GM23338 (cell line): ENCODE results near the gene AP5S1. TPM values are rescaled to one million over a fixed set of nuclear protein-coding genes. Genes with fewer than 3 reads are reported as not detected.

Experiments
- ATAC-seq: fragments of 200-7000 bp; cut with Tn5 transposase; 3 replicates; pipeline ENCODE4 v1.9.1; 2020
- DNase-seq: peaks from one replicate; pipeline ENCODE4 v3.0.0-alpha.2; 2015; ENCODE audit warnings: low spot score
- H2AFZ ChIP-seq: fragments of 200-600 bp; sonication (generic); 2 replicates; pipeline ENCODE4 v1.8.0; 2016; ENCODE audit warnings: antibody characterized with exemption, mild to moderate bottlenecking, moderate library complexity
- H3F3A ChIP-seq: fragments of 200-600 bp; sonication (generic); replicated peaks from 2 replicates; pipeline ENCODE4 v1.8.0; 2017; ENCODE audit warnings: antibody characterized with exemption, mixed run types, low read depth
- H3K27ac ChIP-seq: fragments of 200-600 bp; sonication (generic); 2 replicates; pipeline ENCODE4 v1.6.1; 2016; ENCODE audit warnings: low read depth
- H3K27me3 ChIP-seq: fragments of 200-600 bp; sonication (generic); 2 replicates; pipeline ENCODE4 v1.8.0; 2016; ENCODE audit warnings: mild to moderate bottlenecking, mixed run types, moderate library complexity; ENCODE audit not compliant: insufficient read depth
- H3K36me3 ChIP-seq: fragments of 200-600 bp; sonication (generic); 2 replicates; pipeline ENCODE4 v1.8.0; 2016; ENCODE audit warnings: mild to moderate bottlenecking; ENCODE audit not compliant: insufficient read depth
- H3K4me1 ChIP-seq: fragments of 200-600 bp; sonication (generic); 2 replicates; pipeline ENCODE4 v1.8.0; 2016; ENCODE audit warnings: mild to moderate bottlenecking, moderate library complexity; ENCODE audit not compliant: insufficient read depth
- H3K4me2 ChIP-seq: fragments of 200-600 bp; sonication (generic); 2 replicates; pipeline ENCODE4 v1.7.1; 2017; ENCODE audit warnings: mixed run types
- H3K4me3 ChIP-seq: fragments of 200-600 bp; sonication (generic); 2 replicates; pipeline ENCODE4 v1.6.1; 2016; ENCODE audit warnings: mixed run types
- H3K79me2 ChIP-seq: fragments of 200-600 bp; sonication (generic); replicated peaks from 2 replicates; pipeline ENCODE4 v1.8.0; 2017; ENCODE audit warnings: mild to moderate bottlenecking; ENCODE audit not compliant: insufficient read depth
- H3K9me2 ChIP-seq: fragments of 200-600 bp; sonication (generic); 2 replicates; pipeline ENCODE4 v1.8.0; 2017; ENCODE audit not compliant: insufficient read depth
- H4K20me1 ChIP-seq: fragments of 200-600 bp; sonication (generic); replicated peaks from 2 replicates; pipeline ENCODE4 v1.8.0; 2017; ENCODE audit warnings: mild to moderate bottlenecking; ENCODE audit not compliant: insufficient read depth
- H3K27ac Mint-ChIP-seq: 2 replicates; pipeline ENCODE4 v1.8.0; 2020; ENCODE audit warnings: inconsistent platforms, mild to moderate bottlenecking, moderate library complexity, mixed read lengths
- H3K27me3 Mint-ChIP-seq: 3 replicates; pipeline ENCODE4 v1.8.0; 2022; ENCODE audit warnings: low read depth, mild to moderate bottlenecking, moderate library complexity, mixed read lengths, inconsistent platforms; ENCODE audit not compliant: insufficient read depth, poor library complexity
- H3K36me3 Mint-ChIP-seq: 3 replicates; pipeline ENCODE4 v1.8.0; 2021; ENCODE audit warnings: low read depth, mild to moderate bottlenecking, inconsistent platforms, moderate library complexity, mixed read lengths
- H3K4me1 Mint-ChIP-seq: 3 replicates; pipeline ENCODE4 v1.8.0; 2020; ENCODE audit warnings: mild to moderate bottlenecking, inconsistent platforms, mixed read lengths
- H3K4me3 Mint-ChIP-seq: 3 replicates; pipeline ENCODE4 v1.8.0; 2021; ENCODE audit warnings: moderate library complexity, mild to moderate bottlenecking, inconsistent platforms, mixed read lengths
- H3K9me3 Mint-ChIP-seq: 3 replicates; pipeline ENCODE4 v1.8.0; 2020; ENCODE audit warnings: moderate library complexity, mild to moderate bottlenecking, inconsistent platforms, mixed read lengths
- CREB1 ChIP-seq: fragments of 250-450 bp; sonication (Bioruptor Pico); IDR thresholded peaks from 2 replicates; pipeline ENCODE4 v1.5.0; 2020; ENCODE audit warnings: low read depth, mild to moderate bottlenecking, moderate library complexity
- EZH2 ChIP-seq: fragments of 200-600 bp; sonication (generic); IDR thresholded peaks from one replicate; pipeline ENCODE4 v1.8.0; 2017; ENCODE audit warnings: antibody characterized with exemption, mild to moderate bottlenecking, low read depth; ENCODE audit not compliant: unreplicated experiment
- EZH2phosphoT487 ChIP-seq: fragments of 200-600 bp; sonication (generic); IDR thresholded peaks from one replicate; pipeline ENCODE4 v1.8.1; 2018; ENCODE audit warnings: antibody characterized with exemption; ENCODE audit not compliant: unreplicated experiment
- JUNB ChIP-seq: IDR thresholded peaks from one replicate; pipeline ENCODE4 v1.6.1; 2016; ENCODE audit warnings: antibody characterized with exemption; ENCODE audit not compliant: unreplicated experiment
- NANOG ChIP-seq: IDR thresholded peaks from 2 replicates; pipeline ENCODE4 v1.6.1; 2016; ENCODE audit warnings: antibody characterized with exemption, borderline replicate concordance
- STAT1 ChIP-seq: IDR thresholded peaks from one replicate; pipeline ENCODE4 v1.6.1; 2016; ENCODE audit warnings: antibody characterized with exemption; ENCODE audit not compliant: unreplicated experiment
- ZNF114 ChIP-seq: fragments of 250-450 bp; sonication (Bioruptor Pico); IDR thresholded peaks from 2 replicates; pipeline ENCODE4 v1.5.0; 2020; ENCODE audit warnings: mild to moderate bottlenecking, moderate library complexity
- ZNF331 ChIP-seq: fragments of 250-450 bp; sonication (Bioruptor Pico); IDR thresholded peaks from 2 replicates; pipeline ENCODE4 v1.5.0; 2020; ENCODE audit warnings: low read depth, mild to moderate bottlenecking, moderate library complexity
- polyA plus RNA-seq: library from polyadenylated mRNA; unstranded; fragments of >200 nt; fragmentation: Nextera tagmentation; extraction: Ambion mirVana; gene quantifications from 2 replicates; pipeline ENCODE4 v1.2.1, GENCODE V29; 2016
- total RNA-seq: library from RNA; depleted of rRNA; stranded (reverse); fragments of >200 nt; shearing (Covaris generic); gene quantifications from 2 replicates; pipeline ENCODE4 v1.2.3, GENCODE V29; 2014
- TF ChIP-seq, protein P1 (sequence below), 2 experiments: fragments of 200-600 bp in 1 of 2; sonication (generic) in 1 of 2; conservative IDR thresholded peaks; 2 replicates each; pipeline versions ENCODE4 v1.5.1 to v1.6.1; 2016 to 2017; ENCODE audit warnings: antibody characterized with exemption in 2 of 2, low read depth in 2 of 2, mild to moderate bottlenecking in 2 of 2, moderate library complexity in 1 of 2
- TF ChIP-seq, protein P2 (sequence below): IDR thresholded peaks from one replicate; pipeline ENCODE4 v1.6.1; 2018; ENCODE audit warnings: antibody characterized with exemption; ENCODE audit not compliant: unreplicated experiment
- TF ChIP-seq, protein P3 (sequence below): IDR thresholded peaks from 2 replicates; pipeline ENCODE4 v1.6.1; 2016; ENCODE audit warnings: antibody characterized with exemption

Gene AP5S1
- total and polyA plus RNA-seq, 2 experiments from 2014 or later: 1.8 to 2.8 TPM

DNA sequence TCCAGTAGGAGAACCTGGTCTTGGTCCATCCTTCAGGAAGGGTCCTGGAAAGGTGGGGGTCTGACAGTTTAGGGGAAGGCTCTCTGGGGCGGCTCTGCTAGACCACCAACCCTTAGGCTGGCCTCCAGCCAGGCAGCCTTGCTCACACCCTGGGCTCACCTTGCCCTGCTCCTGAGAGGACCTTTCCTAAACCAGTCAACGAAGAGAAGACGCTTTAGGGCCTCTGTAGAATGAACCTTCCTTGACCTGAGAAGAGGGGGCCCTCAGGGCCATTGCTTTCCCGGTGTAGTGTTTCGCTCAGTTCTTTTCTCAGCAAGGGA is 23.2 kb upstream of the AP5S1 start (continued):
- TF ChIP-seq, protein P1, sequence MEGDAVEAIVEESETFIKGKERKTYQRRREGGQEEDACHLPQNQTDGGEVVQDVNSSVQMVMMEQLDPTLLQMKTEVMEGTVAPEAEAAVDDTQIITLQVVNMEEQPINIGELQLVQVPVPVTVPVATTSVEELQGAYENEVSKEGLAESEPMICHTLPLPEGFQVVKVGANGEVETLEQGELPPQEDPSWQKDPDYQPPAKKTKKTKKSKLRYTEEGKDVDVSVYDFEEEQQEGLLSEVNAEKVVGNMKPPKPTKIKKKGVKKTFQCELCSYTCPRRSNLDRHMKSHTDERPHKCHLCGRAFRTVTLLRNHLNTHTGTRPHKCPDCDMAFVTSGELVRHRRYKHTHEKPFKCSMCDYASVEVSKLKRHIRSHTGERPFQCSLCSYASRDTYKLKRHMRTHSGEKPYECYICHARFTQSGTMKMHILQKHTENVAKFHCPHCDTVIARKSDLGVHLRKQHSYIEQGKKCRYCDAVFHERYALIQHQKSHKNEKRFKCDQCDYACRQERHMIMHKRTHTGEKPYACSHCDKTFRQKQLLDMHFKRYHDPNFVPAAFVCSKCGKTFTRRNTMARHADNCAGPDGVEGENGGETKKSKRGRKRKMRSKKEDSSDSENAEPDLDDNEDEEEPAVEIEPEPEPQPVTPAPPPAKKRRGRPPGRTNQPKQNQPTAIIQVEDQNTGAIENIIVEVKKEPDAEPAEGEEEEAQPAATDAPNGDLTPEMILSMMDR (conservative IDR thresholded peaks at IDR 0.05; ENCODE audit: low read depth in 2 of 2): no peak
- TF ChIP-seq CREB1 (CRISPR knock-in tag) (no peak), STAT1 (no peak), ZNF331 (CRISPR knock-in tag) (no peak), EZH2phosphoT487 (no peak), JUNB (no peak), NANOG (no peak), ZNF114 (CRISPR knock-in tag) (no peak)
- TF ChIP-seq, protein P2, sequence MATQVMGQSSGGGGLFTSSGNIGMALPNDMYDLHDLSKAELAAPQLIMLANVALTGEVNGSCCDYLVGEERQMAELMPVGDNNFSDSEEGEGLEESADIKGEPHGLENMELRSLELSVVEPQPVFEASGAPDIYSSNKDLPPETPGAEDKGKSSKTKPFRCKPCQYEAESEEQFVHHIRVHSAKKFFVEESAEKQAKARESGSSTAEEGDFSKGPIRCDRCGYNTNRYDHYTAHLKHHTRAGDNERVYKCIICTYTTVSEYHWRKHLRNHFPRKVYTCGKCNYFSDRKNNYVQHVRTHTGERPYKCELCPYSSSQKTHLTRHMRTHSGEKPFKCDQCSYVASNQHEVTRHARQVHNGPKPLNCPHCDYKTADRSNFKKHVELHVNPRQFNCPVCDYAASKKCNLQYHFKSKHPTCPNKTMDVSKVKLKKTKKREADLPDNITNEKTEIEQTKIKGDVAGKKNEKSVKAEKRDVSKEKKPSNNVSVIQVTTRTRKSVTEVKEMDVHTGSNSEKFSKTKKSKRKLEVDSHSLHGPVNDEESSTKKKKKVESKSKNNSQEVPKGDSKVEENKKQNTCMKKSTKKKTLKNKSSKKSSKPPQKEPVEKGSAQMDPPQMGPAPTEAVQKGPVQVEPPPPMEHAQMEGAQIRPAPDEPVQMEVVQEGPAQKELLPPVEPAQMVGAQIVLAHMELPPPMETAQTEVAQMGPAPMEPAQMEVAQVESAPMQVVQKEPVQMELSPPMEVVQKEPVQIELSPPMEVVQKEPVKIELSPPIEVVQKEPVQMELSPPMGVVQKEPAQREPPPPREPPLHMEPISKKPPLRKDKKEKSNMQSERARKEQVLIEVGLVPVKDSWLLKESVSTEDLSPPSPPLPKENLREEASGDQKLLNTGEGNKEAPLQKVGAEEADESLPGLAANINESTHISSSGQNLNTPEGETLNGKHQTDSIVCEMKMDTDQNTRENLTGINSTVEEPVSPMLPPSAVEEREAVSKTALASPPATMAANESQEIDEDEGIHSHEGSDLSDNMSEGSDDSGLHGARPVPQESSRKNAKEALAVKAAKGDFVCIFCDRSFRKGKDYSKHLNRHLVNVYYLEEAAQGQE: no peak

GRCh38 chr20:3797592-3798372 is 22.6 kb upstream of the AP5S1 start:
- Histone ChIP-seq H3K4me1 (peaks cover 43% of the 10 kb centered on the region), H3K9me2 (no peaks in the 10 kb centered on the region), H3K4me3 (peak overlapping the region; percentile 68), H3F3A (peaks cover 17% of the 10 kb centered on the region; the same call in 1 of the 2 replicates), H3K27me3 (no peaks in the 10 kb centered on the region), H3K27ac (no peak overlapping the region), H3K36me3 (no peaks in the 10 kb centered on the region), H2AFZ (no peak overlapping the region), H3K4me2 (peak overlapping the region; percentile 91), H4K20me1 (no peaks in the 10 kb centered on the region; the same call in 1 of the 2 replicates), H3K79me2 (no peaks in the 10 kb centered on the region)
- no peak for DNase-seq
- no peak for ATAC-seq
- Mint-ChIP-seq H3K4me3 (peak overlapping the region; percentile 76), H3K27ac (no peak overlapping the region; the same call in 1 of the 2 replicates), H3K36me3 (peaks cover 26% of the 10 kb centered on the region), H3K27me3 (peaks cover 31% of the 10 kb centered on the region), H3K9me3 (no peaks in the 10 kb centered on the region), H3K4me1 (peaks cover 46% of the 10 kb centered on the region)
- TF ChIP-seq, protein P1 (conservative IDR thresholded peaks at IDR 0.05; ENCODE audit: low read depth in 2 of 2): no peak
- TF ChIP-seq, protein P3, sequence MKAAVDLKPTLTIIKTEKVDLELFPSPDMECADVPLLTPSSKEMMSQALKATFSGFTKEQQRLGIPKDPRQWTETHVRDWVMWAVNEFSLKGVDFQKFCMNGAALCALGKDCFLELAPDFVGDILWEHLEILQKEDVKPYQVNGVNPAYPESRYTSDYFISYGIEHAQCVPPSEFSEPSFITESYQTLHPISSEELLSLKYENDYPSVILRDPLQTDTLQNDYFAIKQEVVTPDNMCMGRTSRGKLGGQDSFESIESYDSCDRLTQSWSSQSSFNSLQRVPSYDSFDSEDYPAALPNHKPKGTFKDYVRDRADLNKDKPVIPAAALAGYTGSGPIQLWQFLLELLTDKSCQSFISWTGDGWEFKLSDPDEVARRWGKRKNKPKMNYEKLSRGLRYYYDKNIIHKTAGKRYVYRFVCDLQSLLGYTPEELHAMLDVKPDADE: no peak
- TF ChIP-seq EZH2: no peak
- no peak for TF ChIP-seq JUNB
- no peak for TF ChIP-seq STAT1
